Pulmonary artery endothelial cell (primary cell): Measurements from ENCODE around the gene P2RY11. TPM values are rescaled to one million over a fixed set of nuclear protein-coding genes. Genes with fewer than 3 reads are reported as not detected.

Experiments
- DNase-seq: peaks from one replicate; pipeline ENCODE4 v3.0.0-alpha.2; 2011; ENCODE audit warnings: low read depth, low spot score
- total RNA-seq: library from RNA; depleted of rRNA; stranded (reverse); fragments of >200 nt; gene quantifications from 2 replicates; pipeline ENCODE4 v1.2.3, GENCODE V29; 2014

P2RY11 gene, protein sequence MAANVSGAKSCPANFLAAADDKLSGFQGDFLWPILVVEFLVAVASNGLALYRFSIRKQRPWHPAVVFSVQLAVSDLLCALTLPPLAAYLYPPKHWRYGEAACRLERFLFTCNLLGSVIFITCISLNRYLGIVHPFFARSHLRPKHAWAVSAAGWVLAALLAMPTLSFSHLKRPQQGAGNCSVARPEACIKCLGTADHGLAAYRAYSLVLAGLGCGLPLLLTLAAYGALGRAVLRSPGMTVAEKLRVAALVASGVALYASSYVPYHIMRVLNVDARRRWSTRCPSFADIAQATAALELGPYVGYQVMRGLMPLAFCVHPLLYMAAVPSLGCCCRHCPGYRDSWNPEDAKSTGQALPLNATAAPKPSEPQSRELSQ
- total RNA-seq: 2.2 and 4.0 TPM in 2 replicates

DNA sequence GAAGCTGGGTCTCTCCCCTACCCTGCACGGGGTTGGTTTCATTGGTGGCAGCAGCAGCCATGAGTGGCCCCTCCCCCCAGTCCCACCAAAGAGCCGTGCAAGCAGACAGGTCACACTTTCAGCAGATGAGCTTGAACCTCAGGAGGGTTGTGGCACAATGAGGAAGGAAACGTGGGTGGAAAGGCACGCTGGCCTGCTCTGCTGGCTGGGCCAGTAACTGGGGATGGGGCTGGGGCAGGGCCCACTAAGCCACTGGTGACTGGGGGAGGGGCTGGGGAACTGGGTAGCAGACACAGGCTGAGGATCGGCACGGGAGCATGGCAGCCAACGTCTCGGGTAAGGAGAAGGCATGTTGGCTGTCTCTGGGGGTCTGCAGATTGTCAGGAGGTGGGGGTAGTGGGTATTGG is at the start of gene P2RY11:
Gene P2RY11 (plus strand): TSS at position 289 of the 407 bp plus-strand sequence. CDS start 29 bp downstream, at position 318.
- DNase-seq: no peak

DNA sequence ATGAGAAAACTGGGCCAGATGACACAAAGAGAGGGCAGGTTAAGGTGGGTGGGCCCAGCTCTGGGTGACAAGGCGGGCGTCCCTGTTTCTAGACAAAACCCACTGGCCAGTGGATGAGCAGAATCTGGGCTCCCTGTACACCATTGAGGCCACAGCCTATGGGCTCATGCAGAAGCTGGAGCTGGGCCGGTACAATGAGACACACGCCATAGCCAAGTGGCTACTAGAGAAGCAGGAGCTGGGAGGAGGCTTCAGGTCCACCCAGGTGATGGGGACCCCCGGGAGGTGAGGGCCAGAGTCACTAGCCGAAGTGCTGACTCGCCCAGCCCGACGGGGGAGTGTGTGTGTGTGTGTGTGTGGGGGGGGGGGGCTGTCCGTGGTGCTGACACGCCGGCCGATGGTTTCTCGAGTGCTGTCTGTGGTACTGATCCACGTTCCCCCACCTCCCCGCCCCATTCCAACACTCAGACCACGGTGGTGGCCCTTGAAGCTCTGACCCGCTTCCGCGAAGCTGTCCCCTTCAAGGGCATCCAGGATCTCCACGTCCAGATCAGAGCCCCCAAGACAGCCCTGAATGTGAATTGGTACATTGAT is 49.7 kb upstream of the P2RY11 start:
- no peak for DNase-seq

DNA sequence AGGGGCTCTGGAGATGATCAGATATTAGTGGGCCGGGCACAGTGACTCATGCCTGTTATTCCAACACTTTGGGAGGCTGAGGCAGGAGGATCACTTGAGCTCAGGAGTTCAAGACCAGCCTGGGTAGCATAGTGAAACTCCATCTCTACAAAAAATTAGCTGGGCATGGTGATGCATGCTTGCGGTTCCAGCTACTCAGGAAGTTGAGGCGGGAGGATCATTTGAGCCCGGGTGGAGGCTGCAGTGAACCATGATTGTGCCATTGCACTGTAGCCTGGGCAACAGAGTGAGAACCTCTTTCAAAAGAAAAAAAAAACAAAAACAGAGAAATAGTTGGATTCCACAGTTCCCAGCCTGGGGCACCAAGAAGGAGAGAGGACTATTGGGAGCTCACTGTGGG is 43.3 kb upstream of the P2RY11 start:
- no peak for DNase-seq

DNA sequence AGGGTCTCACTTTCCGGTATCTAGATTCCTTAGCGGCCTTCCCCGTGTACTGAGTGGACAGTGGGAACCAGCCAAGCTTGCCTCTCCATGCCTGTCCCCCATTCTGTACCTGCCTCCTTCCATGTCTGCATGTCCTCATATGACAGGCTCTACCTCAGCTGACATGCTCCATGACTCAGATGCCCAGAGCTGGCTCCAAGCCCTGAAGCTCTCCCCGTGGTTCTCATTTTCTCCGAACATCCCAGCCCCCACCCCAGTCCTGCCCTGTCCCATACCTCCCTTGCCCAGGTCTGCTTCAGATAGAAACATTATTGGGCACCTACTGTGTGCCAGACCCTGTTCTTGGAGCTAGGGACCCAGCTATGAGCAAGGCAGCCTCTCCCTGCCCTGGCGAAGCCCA is 42.4 kb upstream of the P2RY11 start:
- DNase-seq: no peak

DNA sequence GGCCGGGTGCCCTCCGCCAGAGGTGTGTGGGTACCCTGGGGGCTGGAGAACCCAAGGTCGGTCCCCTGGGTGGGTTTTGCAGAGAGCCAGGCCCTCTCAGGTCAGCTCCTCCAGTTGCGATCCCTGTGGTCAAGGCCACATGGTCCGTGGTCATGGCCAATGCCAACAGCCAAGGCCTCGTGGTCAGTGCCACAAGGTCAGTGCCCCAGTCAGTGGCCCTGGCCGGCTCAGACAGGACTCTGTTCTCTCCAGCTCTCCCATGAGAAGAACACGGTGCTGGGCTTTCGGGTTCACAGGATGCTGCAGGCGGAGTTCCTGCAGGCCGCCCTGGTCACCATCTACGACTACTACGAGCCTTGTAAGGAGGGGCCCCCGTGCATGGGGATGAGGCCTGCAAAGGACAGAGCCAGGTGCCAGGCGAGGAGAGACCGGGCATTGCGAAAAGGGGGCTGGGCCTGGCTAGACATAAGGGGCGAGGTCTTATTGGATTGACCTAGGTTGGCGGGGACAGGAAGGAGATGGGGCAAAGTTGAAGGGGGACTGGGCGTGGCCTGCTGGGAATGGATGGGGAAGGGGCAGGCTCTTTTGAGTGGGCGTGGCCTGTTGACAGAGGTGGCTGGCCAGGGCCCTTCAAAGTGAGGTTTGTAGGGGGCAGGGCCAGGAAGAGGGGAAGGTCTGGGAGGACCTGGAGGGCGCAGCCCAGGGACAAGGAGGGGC is 40.6 kb upstream of the P2RY11 start:
- DNase-seq: no peak

DNA sequence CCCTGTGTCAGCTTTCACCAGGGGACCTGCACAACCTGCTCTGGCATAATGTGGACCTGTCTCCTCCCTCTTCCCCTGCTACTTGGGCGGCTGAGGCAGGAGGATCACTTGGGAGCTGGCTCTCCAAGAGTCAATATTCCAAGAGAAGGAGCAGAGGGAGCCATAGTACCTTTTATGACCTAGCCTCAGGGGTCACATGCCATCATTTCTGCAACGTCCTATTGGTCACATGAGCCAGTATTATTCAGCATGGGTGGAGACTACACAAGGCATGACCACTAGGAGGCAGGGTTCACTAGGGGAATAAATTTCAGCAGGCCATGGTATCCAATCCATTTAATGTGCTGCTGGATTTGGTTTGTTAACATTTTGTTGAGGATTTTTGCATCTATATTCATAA is 37.3 kb upstream of the P2RY11 start:
- no peak for DNase-seq

DNA sequence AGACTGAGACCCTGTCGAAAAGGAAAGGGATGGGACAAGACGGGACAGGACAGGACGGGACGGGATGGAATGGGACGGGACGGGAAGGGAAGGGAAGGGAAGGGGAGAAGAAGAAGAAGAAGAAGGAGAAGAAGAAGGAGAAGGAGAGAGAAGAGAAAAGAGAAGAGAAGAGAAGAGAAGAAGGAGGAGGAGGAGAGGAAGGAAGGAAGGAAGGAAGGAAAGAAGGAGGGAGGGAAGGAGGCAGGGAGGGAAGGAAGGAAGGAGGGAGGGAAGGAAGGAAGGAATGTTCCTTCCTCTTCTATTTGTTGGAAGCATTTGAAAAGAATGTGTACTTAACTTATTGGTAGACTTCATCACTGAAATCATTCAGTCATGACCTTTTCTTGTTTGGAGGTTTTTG is 35.0 kb upstream of the P2RY11 start:
- DNase-seq: no peak

DNA sequence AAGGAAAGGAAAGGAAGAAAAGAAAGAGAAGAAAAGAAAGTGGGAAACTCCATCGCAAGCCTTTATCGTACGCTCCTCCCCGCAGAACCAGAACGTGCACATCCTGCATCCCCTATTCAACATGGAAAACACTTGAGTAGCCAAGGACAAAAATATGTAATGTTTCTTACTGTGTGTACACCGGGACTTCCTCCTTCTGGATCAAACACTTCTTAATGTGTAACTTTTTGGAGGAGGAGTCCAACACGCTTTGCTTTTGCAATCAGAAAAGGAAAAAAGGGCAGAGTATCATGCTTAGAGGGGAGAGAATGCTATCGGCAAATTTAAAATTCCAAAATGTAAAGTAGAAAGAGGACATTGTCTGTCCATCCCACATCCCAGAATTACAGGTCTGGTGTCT is 33.2 kb upstream of the P2RY11 start:
- no peak for DNase-seq

DNA sequence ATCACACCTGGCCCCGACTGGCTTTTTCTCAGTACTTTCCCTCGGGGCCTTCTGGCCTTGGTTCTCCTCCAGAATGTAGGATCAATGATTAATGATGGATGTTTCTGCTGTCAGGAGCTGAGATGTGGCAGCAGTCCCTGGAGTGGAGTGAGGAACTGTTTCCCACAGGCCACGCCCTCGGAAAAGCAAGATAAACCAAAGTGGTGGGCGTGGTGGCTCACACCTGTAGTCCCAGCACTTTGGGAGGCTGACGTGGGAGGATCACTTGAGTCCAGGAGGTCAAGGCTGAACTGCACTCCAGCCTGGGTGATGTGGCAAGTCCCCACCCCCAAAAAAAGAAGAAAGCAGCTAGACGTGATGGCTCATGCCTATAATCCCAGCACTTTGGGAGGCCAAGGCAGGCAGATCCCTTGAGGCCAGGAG is 32.5 kb upstream of the P2RY11 start:
- no peak for DNase-seq

DNA sequence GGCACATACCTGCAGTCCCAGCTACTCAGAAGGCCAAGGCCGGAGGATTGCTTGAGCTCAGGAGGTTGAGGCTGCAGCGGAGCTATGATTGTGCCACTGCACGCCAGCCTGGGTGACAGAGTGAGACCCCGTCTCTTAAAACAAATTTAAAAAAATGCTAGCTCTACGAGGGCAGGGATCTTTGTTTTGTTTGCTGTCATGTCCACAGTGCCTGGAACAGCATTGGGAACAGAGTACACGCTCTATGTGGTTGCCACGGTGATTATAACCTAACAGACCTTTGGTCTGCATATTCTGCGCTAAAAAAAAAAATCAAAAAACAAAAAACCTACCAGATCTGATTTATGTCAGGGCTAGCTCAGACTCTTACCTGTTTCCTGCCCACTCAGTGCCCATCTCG is 27.6 kb upstream of the P2RY11 start:
- no peak for DNase-seq

DNA sequence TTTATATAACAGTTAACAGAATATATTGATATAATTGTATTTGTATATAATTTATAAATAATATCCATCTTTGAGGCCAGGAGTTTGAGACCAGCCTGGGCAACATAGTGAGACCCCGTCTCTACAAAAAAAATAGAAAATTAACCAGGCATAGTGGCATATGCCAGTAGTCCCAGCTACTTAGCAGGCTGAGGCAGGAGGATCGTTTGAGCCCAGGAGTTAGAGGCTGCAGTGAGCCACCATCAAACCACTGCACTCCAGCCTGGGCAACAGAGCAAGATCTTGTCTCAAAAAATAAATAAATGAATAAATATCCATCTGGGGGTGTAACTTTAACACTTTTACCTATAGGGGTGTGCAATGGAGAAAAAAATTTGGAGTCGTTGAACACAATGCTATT is 26.7 kb upstream of the P2RY11 start:
- DNase-seq: no peak

DNA sequence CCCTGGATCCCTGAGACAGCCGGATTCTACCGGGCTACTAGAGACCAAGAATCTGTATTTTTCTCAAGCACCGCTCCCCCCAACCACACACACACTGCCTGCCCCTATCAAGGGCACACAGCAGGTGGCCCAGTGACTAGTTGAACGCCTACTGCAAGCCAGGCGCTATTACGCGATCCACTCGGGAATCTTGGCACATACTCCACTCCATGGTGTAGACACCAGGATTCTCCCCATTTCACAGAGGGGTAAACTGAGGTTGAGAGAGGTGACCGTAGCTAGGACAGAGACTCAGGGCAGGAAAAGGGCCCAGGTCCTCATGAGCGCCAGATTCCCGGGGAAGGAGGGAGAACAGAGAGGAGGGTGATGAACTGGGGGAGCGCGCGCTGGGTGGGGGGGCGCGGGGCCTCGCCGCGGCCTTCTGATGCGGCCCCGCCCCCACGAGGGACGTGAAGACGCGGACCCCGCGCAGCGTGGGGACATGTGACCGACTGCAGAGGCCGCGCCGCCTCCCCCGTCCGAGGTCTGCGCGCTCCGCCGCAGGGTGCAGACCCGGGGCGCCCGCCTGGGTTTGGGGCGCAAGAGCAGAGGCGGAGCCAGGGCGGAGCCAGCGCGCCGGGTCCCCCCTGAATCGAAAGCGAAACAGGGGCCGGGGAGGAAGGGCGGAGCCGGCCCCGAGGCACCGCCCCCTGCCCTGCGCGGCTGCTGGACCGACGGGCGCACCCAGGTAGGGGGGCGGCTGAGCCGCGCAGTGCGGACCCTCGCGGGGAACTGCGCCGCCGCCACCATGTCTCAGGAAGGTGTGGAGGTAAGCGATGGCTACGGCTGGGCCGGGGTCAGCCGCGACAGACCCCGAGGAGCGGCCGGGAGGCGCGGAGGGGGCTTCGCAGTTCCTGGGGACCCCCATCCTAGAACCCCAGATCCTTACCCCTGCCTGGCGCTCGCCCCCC is 25.6 kb upstream of the P2RY11 start, which contains the start of gene SHFL:
Gene SHFL (plus strand): TSS at position 677 of the 950 bp plus-strand sequence. CDS start 111 bp downstream, at position 788.
- DNase-seq: no peak

DNA sequence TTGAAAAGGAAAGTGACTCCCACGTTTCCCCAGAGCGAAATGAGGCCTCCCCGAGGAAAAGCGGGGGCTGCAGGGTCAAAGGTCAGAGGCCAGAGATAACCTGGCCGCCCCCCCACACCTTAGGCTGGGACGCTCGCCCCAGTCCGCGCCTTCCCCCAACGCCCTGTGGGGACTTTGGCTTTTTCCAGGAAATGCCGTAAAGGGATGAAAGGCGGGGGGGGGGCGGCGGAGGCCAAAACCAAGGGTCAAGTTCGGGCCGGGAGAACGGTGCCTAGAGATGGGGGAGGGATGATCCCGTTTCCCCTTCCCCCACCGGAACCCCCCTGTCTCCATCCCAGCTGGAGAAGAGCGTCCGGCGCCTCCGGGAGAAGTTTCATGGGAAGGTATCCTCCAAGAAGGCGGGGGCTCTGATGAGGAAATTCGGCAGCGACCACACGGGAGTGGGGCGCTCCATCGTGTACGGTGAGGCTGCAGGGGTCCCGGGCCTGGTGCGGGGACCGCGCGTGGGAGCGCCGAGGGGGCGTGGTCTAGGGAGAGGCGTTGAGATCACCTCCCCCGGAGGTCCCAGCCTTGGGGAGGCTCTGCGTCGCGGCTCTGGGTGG is 24.8 kb upstream of the P2RY11 start:
- DNase-seq: no peak

DNA sequence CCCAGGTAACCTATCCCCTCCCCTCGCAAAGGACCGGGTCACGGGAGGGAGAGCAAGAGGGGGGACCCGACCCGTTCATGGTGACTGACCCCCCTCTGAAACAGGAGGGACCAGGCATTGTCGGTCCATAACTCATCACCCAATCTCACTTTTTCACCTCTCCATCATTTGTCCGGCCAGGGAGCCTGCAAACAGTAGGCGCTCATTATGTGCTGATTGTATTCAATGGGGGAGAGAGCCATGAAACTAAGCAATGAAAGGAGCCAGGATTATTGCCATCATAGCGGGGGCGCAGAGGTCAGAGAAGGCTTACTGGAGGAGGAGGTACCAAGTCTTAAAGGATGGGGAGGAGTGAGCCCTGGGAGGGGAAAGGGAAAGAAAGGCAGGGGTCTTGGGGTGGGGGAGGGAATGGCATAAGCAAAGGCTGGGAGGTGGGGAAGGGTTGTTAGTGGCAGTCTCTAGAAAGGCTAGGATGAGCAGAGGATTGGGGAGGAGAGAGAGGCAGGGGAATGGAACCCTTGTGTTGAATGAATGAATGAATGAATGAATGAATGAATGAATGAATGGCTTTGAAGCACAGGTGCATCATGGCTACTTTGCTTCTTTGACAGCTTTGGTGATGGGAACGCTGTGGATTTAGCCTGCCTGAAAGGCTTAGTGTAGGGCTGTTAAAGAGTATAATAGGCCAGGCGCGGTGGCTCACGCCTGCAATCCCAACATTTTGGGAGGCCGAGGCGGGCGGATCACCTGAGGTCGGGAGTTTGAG is 24.0 kb upstream of the P2RY11 start:
- no peak for DNase-seq

DNA sequence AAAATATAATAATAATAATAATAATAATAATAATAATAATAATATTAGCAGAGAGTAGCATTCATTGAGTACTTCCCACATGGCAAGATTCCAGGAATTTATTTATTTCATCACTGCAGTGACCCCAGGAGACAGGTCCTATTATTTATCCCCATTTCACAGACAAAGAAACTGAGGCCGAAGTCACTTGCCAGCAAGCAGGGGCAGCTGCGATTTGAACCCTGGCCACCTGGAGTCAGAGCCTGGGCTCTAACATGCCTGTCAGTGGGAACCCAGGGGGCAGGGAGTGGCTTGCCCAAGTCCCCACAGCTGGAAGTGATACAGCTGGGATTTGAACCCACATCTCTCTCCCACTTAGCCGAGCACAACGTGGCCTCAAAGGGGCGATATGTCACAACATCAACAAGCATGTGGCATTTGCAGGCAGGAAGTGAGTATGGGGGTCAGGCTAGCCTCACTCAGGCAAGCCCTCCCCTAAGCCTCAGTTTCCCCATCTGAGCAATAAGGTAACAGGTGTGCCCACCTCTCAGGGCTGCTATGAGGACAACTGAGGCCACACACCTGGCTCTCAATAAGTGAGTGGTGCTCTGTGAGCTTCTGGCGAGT is 22.4 kb upstream of the P2RY11 start:
- no peak for DNase-seq

DNA sequence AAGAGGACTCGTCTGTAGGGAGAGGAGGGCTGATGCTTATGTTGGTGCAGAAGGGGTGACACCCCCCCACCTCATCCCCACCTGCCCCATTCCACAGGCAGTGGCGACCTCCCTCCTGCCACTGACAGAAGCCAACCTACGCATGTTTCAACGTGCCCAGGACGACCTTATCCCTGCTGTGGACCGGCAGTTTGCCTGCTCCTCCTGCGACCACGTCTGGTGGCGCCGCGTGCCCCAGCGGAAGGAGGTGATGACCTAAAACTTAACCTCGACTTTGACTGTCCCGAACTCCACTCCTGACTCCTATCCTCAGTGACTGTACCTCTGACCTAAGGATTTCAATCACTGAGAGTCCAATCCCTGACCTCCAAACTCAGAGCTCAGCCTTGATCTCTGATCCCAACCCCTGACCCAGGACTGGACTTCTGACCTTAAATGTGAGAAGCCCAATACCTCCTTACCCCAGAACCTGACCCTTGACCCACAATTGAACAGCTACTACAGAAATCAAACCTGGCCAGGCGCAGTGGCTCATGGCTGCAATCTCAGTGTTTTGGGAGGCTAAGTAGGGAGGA is 21.6 kb upstream of the P2RY11 start:
- DNase-seq: no peak

DNA sequence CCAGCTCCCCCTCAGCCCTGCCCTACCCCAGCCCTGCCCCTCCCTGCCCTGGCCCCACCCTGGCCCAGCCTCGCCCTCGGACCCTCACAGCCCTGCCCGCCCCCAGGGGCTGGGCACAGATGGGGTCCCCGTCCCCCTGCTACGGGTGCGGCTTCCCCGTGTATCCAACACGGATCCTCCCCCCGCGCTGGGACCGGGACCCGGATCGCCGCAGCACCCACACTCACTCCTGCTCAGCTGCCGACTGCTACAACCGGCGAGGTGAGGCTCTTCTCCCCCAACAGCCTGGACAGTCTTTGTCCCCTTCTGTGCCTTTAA is 20.2 kb upstream of the P2RY11 start:
- no peak for DNase-seq

DNA sequence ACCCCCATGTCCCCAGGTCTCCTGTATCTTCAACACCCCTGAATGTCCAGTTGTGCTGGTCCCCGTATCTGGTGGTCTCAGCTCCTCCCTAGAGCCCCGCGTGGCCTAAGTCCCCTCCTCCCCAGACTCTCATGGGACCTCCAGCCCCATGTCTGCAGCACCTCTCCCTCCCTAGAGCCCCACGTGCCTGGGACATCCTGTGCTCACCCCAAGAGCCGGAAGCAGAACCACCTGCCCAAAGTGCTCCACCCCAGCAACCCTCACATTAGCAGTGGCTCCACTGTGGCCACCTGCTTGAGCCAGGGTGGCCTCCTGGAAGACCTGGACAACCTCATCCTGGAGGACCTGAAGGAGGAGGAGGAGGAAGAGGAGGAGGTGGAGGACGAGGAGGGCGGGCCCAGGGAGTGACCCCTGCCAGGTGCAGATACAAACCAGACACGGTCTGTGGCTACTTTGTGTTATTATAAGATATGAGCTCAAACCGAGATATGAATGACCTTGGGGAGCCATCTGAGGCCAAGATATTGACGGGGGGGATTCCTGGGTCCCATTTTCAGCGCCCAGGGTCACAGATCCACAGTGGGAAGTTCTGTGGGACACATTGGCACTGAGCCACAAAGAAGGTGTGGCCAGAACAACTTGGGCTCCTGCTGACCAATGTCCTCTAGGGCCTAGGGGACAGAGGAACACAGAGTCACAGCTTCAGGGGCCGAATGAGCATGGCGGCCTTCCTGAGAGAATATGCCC is 19.4 kb upstream of the P2RY11 start:
- DNase-seq: no peak
